Measurements from ENCODE around the gene CNKSR3. TPM values are rescaled to one million over a fixed set of nuclear protein-coding genes. Genes with fewer than 3 reads are reported as not detected.

The CNKSR3 gene
- total RNA-seq, 4 donors from 2014 or later: 11.7 to 22.7 (median 13.7) TPM

- no peak overlapping the region for H3K27ac ChIP-seq
- H3K4me1 ChIP-seq: peaks cover 0 to 19% (median 8%) of the 10 kb centered on the region in 4 donors
- 67 to 72% methylated on average over 2 of the region's 2 CpGs for WGBS, 2 donors
- no peak for DNase-seq (ENCODE audit: low spot score in 2 of 2)
- no peak overlapping the region for H3K4me3 ChIP-seq
- H3K36me3 ChIP-seq: no peaks in the 10 kb centered on the region
- no peak for TF ChIP-seq EP300 (IDR thresholded peaks at IDR 0.05)
- no peak for TF ChIP-seq CTCF (IDR thresholded peaks at IDR 0.05)
- no peak for TF ChIP-seq POLR2A (IDR thresholded peaks at IDR 0.05)
- H3K9me3 ChIP-seq: no peaks in the 10 kb centered on the region
- H3K27me3 ChIP-seq: no peaks in the 10 kb centered on the region
Measured at GRCh38 chr6:154447954-154448353, 62.5 kb downstream of the CNKSR3 start.

- no peak for TF ChIP-seq POLR2A (IDR thresholded peaks at IDR 0.05)
- no peak for TF ChIP-seq EP300 (IDR thresholded peaks at IDR 0.05)
- TF ChIP-seq CTCF (IDR thresholded peaks at IDR 0.05): no peak
- no peaks in the 10 kb centered on the region for H3K9me3 ChIP-seq
- peaks cover 0 to 19% (median 8%) of the 10 kb centered on the region in 4 donors for H3K4me1 ChIP-seq
- DNase-seq (ENCODE audit: low spot score in 2 of 2): no peak
- peaks cover 0 to 5% (median 0%) of the 10 kb centered on the region in 3 donors for H3K36me3 ChIP-seq
- WGBS, 2 donors: 97 to 99% methylated on average over 8 of the region's 8 CpGs
- H3K27me3 ChIP-seq: no peaks in the 10 kb centered on the region
- no peak overlapping the region for H3K27ac ChIP-seq
- no peak overlapping the region for H3K4me3 ChIP-seq
Measured at GRCh38 chr6:154446984-154447383, 63.5 kb downstream of the CNKSR3 start.

- Histone ChIP-seq H3K27ac (peak overlapping the region in 2 of 4 donors; percentile 10 to 47), H3K4me1 (peaks cover 0 to 20% (median 8%) of the 10 kb centered on the region in 4 donors), H3K9me3 (no peaks in the 10 kb centered on the region), H3K36me3 (peaks cover 0 to 15% (median 0%) of the 10 kb centered on the region in 3 donors), H3K27me3 (no peaks in the 10 kb centered on the region), H3K4me3 (no peak overlapping the region)
- 51 to 60% methylated on average over 2 of the region's 2 CpGs for WGBS, 2 donors
- DNase-seq (ENCODE audit: low spot score in 2 of 2): no peak
- TF ChIP-seq EP300 (IDR thresholded peaks at IDR 0.05) (no peak), POLR2A (IDR thresholded peaks at IDR 0.05) (no peak)
Measured at GRCh38 chr6:154445417-154445816, 65.1 kb downstream of the CNKSR3 start.

GRCh38 chr6:154441995-154442310, 68.5 kb downstream of the CNKSR3 start:
- no peak for TF ChIP-seq POLR2A (IDR thresholded peaks at IDR 0.05)
- no peak for TF ChIP-seq CTCF (IDR thresholded peaks at IDR 0.05)
- TF ChIP-seq EP300 (IDR thresholded peaks at IDR 0.05): no peak
- WGBS, 2 donors: 96% methylated on average over 12 of the region's 12 CpGs
- H3K27me3 ChIP-seq: no peaks in the 10 kb centered on the region
- H3K36me3 ChIP-seq: peaks cover 0 to 22% (median 0%) of the 10 kb centered on the region in 3 donors
- DNase-seq (ENCODE audit: low spot score in 2 of 2): no peak
- H3K9me3 ChIP-seq: no peaks in the 10 kb centered on the region
- H3K4me1 ChIP-seq: peaks cover 0 to 9% (median under 1%) of the 10 kb centered on the region in 4 donors
- no peak overlapping the region for H3K4me3 ChIP-seq
- no peak overlapping the region for H3K27ac ChIP-seq

GRCh38 chr6:154440422-154441043, 70.0 kb downstream of the CNKSR3 start:
- no peak for DNase-seq (ENCODE audit: low spot score in 2 of 2)
- no peak overlapping the region for H3K4me3 ChIP-seq
- peaks cover 0 to 33% (median 0%) of the 10 kb centered on the region in 3 donors for H3K36me3 ChIP-seq
- H3K9me3 ChIP-seq: no peaks in the 10 kb centered on the region
- H3K4me1 ChIP-seq: peaks cover 0 to 5% (median 0%) of the 10 kb centered on the region in 4 donors
- no peak for TF ChIP-seq CTCF (IDR thresholded peaks at IDR 0.05)
- TF ChIP-seq EP300 (IDR thresholded peaks at IDR 0.05): no peak
- no peak for TF ChIP-seq POLR2A (IDR thresholded peaks at IDR 0.05)
- H3K27ac ChIP-seq: no peak overlapping the region
- H3K27me3 ChIP-seq: no peaks in the 10 kb centered on the region
- 96% methylated on average over 1 of the region's 1 CpG for WGBS, 2 donors
